Keratinocyte (primary cell): ENCODE data around the gene TMEM9.

Source experiments
- EZH2 ChIP-seq: IDR thresholded peaks from one replicate; pipeline ENCODE4 v1.6.1; 2012; ENCODE audit warnings: inconsistent platforms, mild to moderate bottlenecking, low read length, moderate library complexity
- TF ChIP-seq, protein P1 (sequence below), 3 experiments: IDR thresholded peaks in 1 of 3; conservative IDR thresholded peaks in 1 of 3; optimal IDR thresholded peaks in 1 of 3; 2 replicates in 2 of 3; 3 replicates in 1 of 3; pipeline versions ENCODE3 to v1.5.1; 2011; ENCODE audit warnings: low read length in 3 of 3, mild to moderate bottlenecking in 3 of 3, moderate library complexity in 2 of 3, control low read depth in 1 of 3, inconsistent platforms in 1 of 3; ENCODE audit not compliant: insufficient read depth in 2 of 3; ENCODE audit errors: extremely low read depth in 1 of 3

DNA sequence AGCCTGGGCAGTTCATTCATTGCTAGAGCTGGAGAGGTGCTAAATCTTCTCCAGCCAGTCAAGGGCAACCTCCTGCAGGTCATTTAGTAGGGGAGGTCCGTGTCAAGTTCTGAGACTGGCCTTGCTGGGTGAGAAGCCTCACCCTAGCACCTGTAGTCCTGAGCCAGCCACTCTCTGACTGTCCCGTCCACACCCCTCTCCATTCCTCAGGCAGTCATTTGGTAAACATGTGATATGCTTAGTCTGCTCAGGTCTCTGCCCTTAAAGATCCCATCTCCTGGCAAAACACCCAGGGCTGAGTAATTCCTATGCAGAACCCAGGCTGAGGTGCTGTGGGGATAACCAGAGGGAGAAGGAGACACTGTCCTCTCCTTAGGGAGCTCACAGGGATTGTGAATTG lies 22.7 kb upstream of the TMEM9 start:
- TF ChIP-seq, protein P1, sequence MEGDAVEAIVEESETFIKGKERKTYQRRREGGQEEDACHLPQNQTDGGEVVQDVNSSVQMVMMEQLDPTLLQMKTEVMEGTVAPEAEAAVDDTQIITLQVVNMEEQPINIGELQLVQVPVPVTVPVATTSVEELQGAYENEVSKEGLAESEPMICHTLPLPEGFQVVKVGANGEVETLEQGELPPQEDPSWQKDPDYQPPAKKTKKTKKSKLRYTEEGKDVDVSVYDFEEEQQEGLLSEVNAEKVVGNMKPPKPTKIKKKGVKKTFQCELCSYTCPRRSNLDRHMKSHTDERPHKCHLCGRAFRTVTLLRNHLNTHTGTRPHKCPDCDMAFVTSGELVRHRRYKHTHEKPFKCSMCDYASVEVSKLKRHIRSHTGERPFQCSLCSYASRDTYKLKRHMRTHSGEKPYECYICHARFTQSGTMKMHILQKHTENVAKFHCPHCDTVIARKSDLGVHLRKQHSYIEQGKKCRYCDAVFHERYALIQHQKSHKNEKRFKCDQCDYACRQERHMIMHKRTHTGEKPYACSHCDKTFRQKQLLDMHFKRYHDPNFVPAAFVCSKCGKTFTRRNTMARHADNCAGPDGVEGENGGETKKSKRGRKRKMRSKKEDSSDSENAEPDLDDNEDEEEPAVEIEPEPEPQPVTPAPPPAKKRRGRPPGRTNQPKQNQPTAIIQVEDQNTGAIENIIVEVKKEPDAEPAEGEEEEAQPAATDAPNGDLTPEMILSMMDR (optimal IDR thresholded peaks at IDR 0.05 in 1 of 3, IDR thresholded peaks at IDR 0.05 in 1 of 3, conservative IDR thresholded peaks at IDR 0.05 in 1 of 3; ENCODE audit: extremely low read depth in 1 of 3, insufficient read depth in 2 of 3, low read length in 3 of 3), result no peak
- no peak for TF ChIP-seq EZH2
